Sigmoid colon (tissue), 4 donors: ENCODE measurements around the gene ZNF800.

ENCODE experiments used
- CTCF ChIP-seq, 4 experiments: fragments of 450-650 bp in 3 of 4; fragments of 200-600 bp in 1 of 4; IDR thresholded peaks; one replicate each; pipeline ENCODE4 v1.5.1; 2016 to 2019; ENCODE audit warnings: antibody characterized with exemption in 4 of 4, mild to moderate bottlenecking in 3 of 4, moderate library complexity in 2 of 4
- POLR2A ChIP-seq, 2 donors: fragments of 450-650 bp; IDR thresholded peaks; one replicate each; pipeline ENCODE4 v1.6.1; 2016; ENCODE audit warnings: antibody characterized with exemption in 2 of 2, mild to moderate bottlenecking in 2 of 2, moderate library complexity in 2 of 2
- POLR2AphosphoS5 ChIP-seq, 4 donors: sonication (generic); formaldehyde crosslinking; IDR thresholded peaks; one replicate each; pipeline ENCODE4 v1.6.1; 2017; ENCODE audit warnings: antibody characterized with exemption in 4 of 4

- TF ChIP-seq CTCF (IDR thresholded peaks at IDR 0.05) (no peak), POLR2A (IDR thresholded peaks at IDR 0.05) (no peak), POLR2AphosphoS5 (IDR thresholded peaks at IDR 0.05) (no peak)
Observed at GRCh38 chr7:127320974-127321373, 71.5 kb downstream of the ZNF800 start.
